SIG-M5 (cell line): ENCODE measurements around the gene TMEM82.
"Not testable (repeated sequence)": the region's sequence is repeated elsewhere in the genome, so short reads cannot be mapped to it uniquely, and the experiment has no call there.

ENCODE experiments used
- DNase-seq: peaks from one replicate; lab custom pipeline; 2025; lab: John Stamatoyannopoulos, UW

The TMEM82 gene

GRCh38 chr1:15742339-15742801 lies at the start of gene TMEM82:
TSS of gene TMEM82 (plus strand) at chr1:15742499. CDS start at chr1:15742560, 61 bp downstream.
- DNase-seq, result no peak

- DNase-seq, result no peak
Measured at GRCh38 chr1:15693371-15693770, 48.9 kb upstream of the TMEM82 start.

DNA sequence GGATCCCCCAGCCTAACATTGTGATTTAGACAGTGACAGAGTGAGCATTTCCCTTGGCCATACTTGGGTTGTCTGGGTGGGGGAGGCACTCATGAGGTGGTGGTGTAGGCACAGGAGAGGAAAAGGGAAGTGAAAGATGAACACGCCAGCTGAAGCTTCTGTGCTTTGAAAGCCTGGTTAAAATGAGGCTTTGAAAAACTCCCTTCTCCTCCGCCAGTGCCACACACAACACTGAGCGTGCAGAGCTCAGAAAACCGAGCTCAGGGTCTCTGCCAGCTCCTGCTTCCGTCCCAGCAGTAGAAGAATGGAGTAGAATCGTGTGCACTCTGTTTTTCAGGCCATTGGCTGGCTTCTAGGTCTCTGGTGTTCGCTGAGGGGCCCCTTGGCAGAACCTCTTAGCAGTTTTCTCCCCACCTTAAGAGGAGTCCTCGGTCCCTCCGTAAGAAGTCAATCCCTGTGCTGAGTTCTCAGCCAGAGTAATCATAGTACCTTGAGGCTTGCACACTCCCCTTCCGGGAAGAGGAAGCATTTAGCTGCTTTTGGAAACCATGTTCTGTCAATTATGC lies 45.3 kb upstream of the TMEM82 start:
- DNase-seq, result peak; percentile 44

DNA sequence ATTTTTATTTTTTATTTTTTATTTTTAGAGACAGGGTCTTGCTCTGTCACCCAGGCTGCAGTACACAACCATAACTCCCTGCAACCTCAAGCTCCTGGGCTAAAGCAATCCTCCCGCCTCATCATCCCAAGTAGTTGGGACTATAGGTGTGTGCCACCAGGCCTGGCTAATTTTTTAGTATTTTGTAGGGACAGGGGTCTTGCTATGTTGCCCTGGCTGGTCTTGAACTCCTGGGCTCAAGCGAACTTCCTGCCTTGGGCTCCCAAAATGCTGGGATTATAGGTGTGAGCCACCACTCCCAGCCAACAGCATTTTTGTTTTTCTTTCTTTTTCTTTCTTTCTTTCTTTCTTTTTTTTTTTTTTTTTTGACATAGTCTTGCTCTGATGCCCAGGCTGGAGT lies 44.1 kb upstream of the TMEM82 start:
- no peak for DNase-seq

- DNase-seq, result not testable (repeated sequence)
Measured at GRCh38 chr1:15699321-15699720, 43.0 kb upstream of the TMEM82 start.

DNA sequence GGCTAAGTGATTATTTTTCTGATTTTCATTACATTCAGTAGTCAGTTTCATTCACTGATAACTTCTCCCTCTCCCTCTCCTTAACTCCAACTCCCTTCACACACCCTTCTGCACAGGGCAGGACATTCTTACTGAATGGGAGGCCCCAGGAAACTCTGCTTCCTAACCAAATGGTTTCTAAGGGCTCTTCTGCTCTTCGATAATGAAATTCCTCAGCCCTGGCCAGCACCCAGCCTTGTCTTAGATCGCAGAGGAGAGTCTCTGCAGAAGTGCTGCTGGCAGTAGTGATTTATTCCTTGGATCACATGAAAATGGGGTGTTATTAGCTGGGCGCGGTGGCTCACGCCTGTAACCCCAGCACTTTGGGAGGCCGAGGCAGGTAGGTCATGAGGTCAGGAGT lies 41.8 kb upstream of the TMEM82 start:
- no peak for DNase-seq

DNA sequence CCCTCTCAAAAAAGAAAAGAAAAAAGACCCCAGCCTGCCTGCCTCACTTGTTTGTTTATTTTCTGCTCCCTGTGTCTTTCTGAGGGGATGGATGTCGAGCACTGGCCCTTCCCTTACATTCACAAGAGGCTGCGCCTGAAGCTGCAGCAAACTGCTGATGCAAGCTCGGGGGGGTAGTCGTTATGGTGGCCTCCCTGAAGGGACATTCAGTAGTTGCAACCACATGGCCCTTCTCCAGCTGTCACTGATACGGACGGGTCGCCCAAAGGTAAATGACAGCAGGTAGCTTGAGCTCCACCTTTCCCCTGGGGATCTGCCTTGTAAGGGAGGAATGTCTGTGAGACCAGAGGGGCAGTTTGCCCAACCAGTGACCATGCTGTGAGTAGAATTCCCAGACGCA lies 40.5 kb upstream of the TMEM82 start:
- no peak for DNase-seq

- no peak for DNase-seq
Measured at GRCh38 chr1:15702722-15703550, 39.4 kb upstream of the TMEM82 start.

GRCh38 chr1:15703562-15703961 lies 38.7 kb upstream of the TMEM82 start:
- no peak for DNase-seq

DNA sequence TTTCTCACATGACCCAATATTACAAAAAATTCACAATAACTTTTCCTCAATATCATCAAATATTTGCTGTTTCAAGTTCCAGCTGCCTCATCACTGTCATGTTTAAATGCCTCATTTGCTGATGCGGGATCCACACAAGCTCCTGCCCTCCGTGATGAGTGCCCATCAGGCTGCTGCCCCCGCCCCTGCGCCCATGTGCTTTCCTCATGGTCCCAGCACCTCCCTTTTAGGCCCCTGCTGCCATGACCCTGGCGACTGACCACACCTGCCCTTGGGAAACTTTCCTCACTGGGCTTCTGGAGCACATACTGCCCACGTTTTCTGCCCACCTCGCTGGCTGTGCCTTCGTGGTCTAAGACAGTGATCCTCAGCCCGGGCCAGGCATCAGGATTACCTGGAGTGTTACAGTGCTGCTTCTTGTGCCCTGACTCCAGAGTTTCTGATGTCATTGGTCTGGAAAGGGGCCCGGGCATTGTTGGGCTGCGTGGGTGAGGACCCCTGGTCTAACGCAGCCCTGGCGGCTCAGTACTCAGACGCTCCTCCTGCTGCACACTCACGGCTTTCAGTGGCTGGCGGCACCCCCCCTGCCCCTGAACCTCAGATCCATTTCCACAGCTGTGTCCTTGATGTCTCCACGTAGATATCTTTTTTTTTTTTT lies 37.6 kb upstream of the TMEM82 start:
- DNase-seq, result no peak

- no peak for DNase-seq
Measured at GRCh38 chr1:15705184-15705566, 37.1 kb upstream of the TMEM82 start.

DNA sequence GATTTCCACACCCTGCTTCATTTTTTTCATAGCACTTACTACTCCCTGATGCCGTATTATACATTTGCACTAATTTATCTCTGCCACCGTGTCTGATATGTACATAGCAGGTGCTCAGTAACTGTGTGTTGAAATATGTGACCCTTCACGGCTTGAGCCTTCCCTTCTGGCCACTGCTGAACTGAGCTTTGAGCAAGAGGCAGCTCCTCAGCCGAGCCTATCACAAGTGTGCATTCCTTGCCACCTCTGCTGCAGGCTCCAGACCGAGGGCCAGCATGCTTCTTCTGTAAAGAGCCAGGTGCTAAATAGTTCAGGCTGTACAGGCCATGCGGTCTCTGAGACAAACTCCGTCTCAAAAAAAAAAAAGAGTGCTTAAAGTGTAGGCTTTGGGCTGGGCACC lies 35.5 kb upstream of the TMEM82 start:
- DNase-seq, result no peak

GRCh38 chr1:15707239-15707925 lies 34.9 kb upstream of the TMEM82 start:
- no peak for DNase-seq

GRCh38 chr1:15708486-15709137 lies 33.7 kb upstream of the TMEM82 start:
- no peak for DNase-seq

GRCh38 chr1:15709226-15709625 lies 33.1 kb upstream of the TMEM82 start:
- no peak for DNase-seq

GRCh38 chr1:15712168-15712567 lies 30.1 kb upstream of the TMEM82 start:
- no peak for DNase-seq

- no peak for DNase-seq
Measured at GRCh38 chr1:15714406-15715136, 27.7 kb upstream of the TMEM82 start.

DNA sequence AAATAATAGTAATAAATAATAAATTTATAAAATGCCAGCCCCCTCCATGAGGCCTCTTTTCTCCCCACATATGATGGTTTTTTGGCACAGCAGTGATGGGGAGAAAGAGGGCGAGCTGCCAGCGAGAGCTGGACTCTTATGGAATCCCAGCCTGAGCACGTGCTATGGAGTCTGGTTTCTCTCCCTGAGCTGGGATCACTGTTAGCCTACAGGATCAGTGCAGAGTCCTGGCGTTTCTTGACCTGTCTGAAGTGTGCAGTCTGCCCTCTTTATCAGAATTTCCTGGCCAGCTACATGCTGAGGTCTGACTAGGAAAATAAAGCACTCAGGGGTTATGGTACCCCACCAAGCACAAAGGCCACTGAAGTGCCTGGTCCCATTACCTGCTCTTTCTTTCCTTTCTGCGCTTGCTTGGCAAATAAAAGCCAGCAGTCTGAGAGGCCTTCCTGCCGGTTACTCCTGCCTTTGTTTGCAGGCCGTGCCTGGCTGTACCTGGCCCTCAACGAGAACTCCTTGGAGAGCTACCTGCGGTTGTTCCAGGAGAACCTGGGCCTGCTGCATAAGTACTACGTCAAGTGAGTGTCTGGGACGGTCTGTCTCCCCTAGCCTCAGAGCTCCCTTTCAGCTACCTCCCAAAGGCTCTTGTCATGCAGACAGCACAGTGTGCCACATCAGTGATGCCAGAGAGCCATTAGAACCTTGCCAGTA lies 24.7 kb upstream of the TMEM82 start:
- DNase-seq, result no peak

DNA sequence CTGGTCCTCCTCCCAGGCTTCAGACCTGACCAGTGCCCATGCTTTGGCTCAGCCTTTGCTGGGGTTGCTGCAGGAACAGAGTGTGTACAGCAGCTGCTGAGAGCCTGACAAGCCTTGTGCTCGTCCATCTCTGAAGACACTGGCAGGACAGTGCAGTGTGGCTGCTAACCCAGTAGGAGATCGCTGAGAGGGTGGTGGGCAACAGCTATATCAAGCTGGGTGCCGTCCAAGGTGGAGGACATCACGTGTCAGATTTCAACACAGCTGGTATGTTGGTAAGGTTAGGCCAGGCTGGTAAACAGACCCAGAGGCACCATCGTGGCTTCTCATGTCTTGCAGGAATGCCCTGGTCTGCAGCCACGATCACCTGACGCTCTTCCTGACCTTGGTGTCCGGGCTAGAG lies 24.1 kb upstream of the TMEM82 start:
- DNase-seq, result no peak

GRCh38 chr1:15719381-15720120 lies 22.7 kb upstream of the TMEM82 start:
- no peak for DNase-seq
